GM08714 (cell line): ENCODE results near the gene RNF38.
"Not testable (repeated sequence)": the region's sequence is repeated elsewhere in the genome, so short reads cannot be mapped to it uniquely, and the experiment has no call there.

Source experiments
- H3K4me3 ChIP-seq: fragments of 200-500 bp; sonication (Bioruptor generic); 2 replicates; pipeline ENCODE4 v1.5.1; 2014; ENCODE audit warnings: mild to moderate bottlenecking, low read length, inconsistent platforms
- ZNF274 ChIP-seq: IDR thresholded peaks from 2 replicates; pipeline ENCODE4 v1.6.1; 2012; ENCODE audit warnings: mild to moderate bottlenecking, low read depth, low read length

RNF38 gene

GRCh38 chr9:36306471-36307306 lies 93.4 kb downstream of the RNF38 start:
- no peak overlapping the region for H3K4me3 ChIP-seq
- TF ChIP-seq ZNF274, result no peak

- not testable (repeated sequence) for H3K4me3 ChIP-seq
Measured at GRCh38 chr9:36304366-36304765, 95.7 kb downstream of the RNF38 start.

- no peak overlapping the region for H3K4me3 ChIP-seq
- TF ChIP-seq ZNF274, result no peak
Measured at GRCh38 chr9:36301227-36301626, 98.8 kb downstream of the RNF38 start.

GRCh38 chr9:36298566-36298965 lies 101.5 kb downstream of the RNF38 start:
- TF ChIP-seq ZNF274, result no peak
- no peak overlapping the region for H3K4me3 ChIP-seq

GRCh38 chr9:36297798-36298197 lies 102.3 kb downstream of the RNF38 start:
- H3K4me3 ChIP-seq, result no peak overlapping the region
- no peak for TF ChIP-seq ZNF274

GRCh38 chr9:36294996-36295395 lies 105.1 kb downstream of the RNF38 start:
- H3K4me3 ChIP-seq, result not testable (repeated sequence)

GRCh38 chr9:36293918-36294317 lies 106.2 kb downstream of the RNF38 start:
- TF ChIP-seq ZNF274, result no peak
- no peak overlapping the region for H3K4me3 ChIP-seq

GRCh38 chr9:36293171-36293570 lies 106.9 kb downstream of the RNF38 start:
- H3K4me3 ChIP-seq, result no peak overlapping the region
- no peak for TF ChIP-seq ZNF274

GRCh38 chr9:36292641-36293040 lies 107.4 kb downstream of the RNF38 start:
- no peak overlapping the region for H3K4me3 ChIP-seq
- no peak for TF ChIP-seq ZNF274

- no peak overlapping the region for H3K4me3 ChIP-seq
- TF ChIP-seq ZNF274, result no peak
Measured at GRCh38 chr9:36290996-36291395, 109.1 kb downstream of the RNF38 start.

- H3K4me3 ChIP-seq, result no peak overlapping the region
Measured at GRCh38 chr9:36289836-36290435, 110.1 kb downstream of the RNF38 start.

GRCh38 chr9:36288070-36288469 lies 112.0 kb downstream of the RNF38 start:
- no peak overlapping the region for H3K4me3 ChIP-seq
- TF ChIP-seq ZNF274, result no peak

More at GRCh38 chr9:36289836-36290435, 110.1 kb downstream of the RNF38 start:
- TF ChIP-seq ZNF274, result no peak
